SJSA1 (cell line): ENCODE results near the gene TPPP. TPM values are rescaled to one million over a fixed set of nuclear protein-coding genes. Genes with fewer than 3 reads are reported as not detected.
"Not testable (repeated sequence)": the region's sequence is repeated elsewhere in the genome, so short reads cannot be mapped to it uniquely, and the experiment has no call there.

Experiments used
- DNase-seq, 2 experiments: peaks; one replicate each; pipeline ENCODE4 v3.0.0-alpha.2; 2015 to 2020; ENCODE audit warnings: low spot score in 2 of 2, low read depth in 1 of 2
- H3K27ac ChIP-seq: fragments of 250-450 bp; sonication (Bioruptor Pico); 2 replicates; pipeline ENCODE4 v1.5.1; 2020; ENCODE audit warnings: mild to moderate bottlenecking, moderate library complexity
- H3K27me3 ChIP-seq: fragments of 250-450 bp; sonication (Bioruptor Pico); replicated peaks from 2 replicates; pipeline ENCODE4 v1.5.1; 2020; ENCODE audit warnings: mild to moderate bottlenecking, moderate library complexity
- H3K36me3 ChIP-seq: fragments of 250-450 bp; sonication (Bioruptor Pico); 2 replicates; pipeline ENCODE4 v1.5.1; 2020; ENCODE audit warnings: mild to moderate bottlenecking
- H3K4me1 ChIP-seq: fragments of 250-450 bp; sonication (Bioruptor Pico); replicated peaks from 2 replicates; pipeline ENCODE4 v1.6.1; 2021; ENCODE audit warnings: mild to moderate bottlenecking
- H3K4me3 ChIP-seq: fragments of 250-450 bp; sonication (Bioruptor Pico); 2 replicates; pipeline ENCODE4 v1.5.1; 2020; ENCODE audit warnings: mild to moderate bottlenecking
- H3K9me3 ChIP-seq: fragments of 250-450 bp; sonication (Bioruptor Pico); replicated peaks from 2 replicates; pipeline ENCODE4 v1.5.1; 2020; ENCODE audit warnings: mild to moderate bottlenecking
- total RNA-seq: library from RNA; depleted of rRNA; stranded (reverse); fragments of >200 nt; shearing (Covaris generic); gene quantifications from 2 replicates; pipeline ENCODE4 v1.2.3, GENCODE V29; 2014

Gene TPPP
- total RNA-seq, 1 experiment from 2014 or later = not detected

- H3K27me3 ChIP-seq = peaks cover 15% of the 10 kb centered on the region
- H3K9me3 ChIP-seq, H3K4me3 ChIP-seq, H3K4me1 ChIP-seq, H3K36me3 ChIP-seq, DNase-seq, H3K27ac ChIP-seq: not testable (repeated sequence)
Measured at GRCh38 chr5:708848-709517, 15.8 kb upstream of the TPPP start.

- not testable (repeated sequence) for H3K9me3 ChIP-seq, H3K4me3 ChIP-seq, H3K27ac ChIP-seq, H3K36me3 ChIP-seq, DNase-seq, H3K4me1 ChIP-seq
- peaks cover 16% of the 10 kb centered on the region for H3K27me3 ChIP-seq
Measured at GRCh38 chr5:708374-708773, 15.2 kb upstream of the TPPP start.

- not testable (repeated sequence) for H3K9me3 ChIP-seq, H3K4me3 ChIP-seq, H3K4me1 ChIP-seq, DNase-seq, H3K27ac ChIP-seq, H3K36me3 ChIP-seq
- peaks cover 25% of the 10 kb centered on the region for H3K27me3 ChIP-seq
Measured at GRCh38 chr5:706127-706526, 13.0 kb upstream of the TPPP start.

- not testable (repeated sequence) for DNase-seq, H3K4me3 ChIP-seq, H3K4me1 ChIP-seq, H3K9me3 ChIP-seq, H3K36me3 ChIP-seq, H3K27ac ChIP-seq
- H3K27me3 ChIP-seq = peaks cover 24% of the 10 kb centered on the region
Measured at GRCh38 chr5:696753-697702, 3.9 kb upstream of the TPPP start.

GRCh38 chr5:696191-696590 lies 3.0 kb upstream of the TPPP start:
- not testable (repeated sequence) for H3K9me3 ChIP-seq, H3K27ac ChIP-seq, H3K4me3 ChIP-seq, H3K36me3 ChIP-seq, H3K4me1 ChIP-seq, DNase-seq
- peaks cover 18% of the 10 kb centered on the region for H3K27me3 ChIP-seq

- H3K4me3 ChIP-seq, DNase-seq, H3K4me1 ChIP-seq, H3K9me3 ChIP-seq, H3K36me3 ChIP-seq, H3K27ac ChIP-seq: not testable (repeated sequence)
- H3K27me3 ChIP-seq = peaks cover 15% of the 10 kb centered on the region
Measured at GRCh38 chr5:695475-695874, 2.3 kb upstream of the TPPP start.

- H3K4me3 ChIP-seq, H3K27me3 ChIP-seq, H3K27ac ChIP-seq, H3K4me1 ChIP-seq, H3K36me3 ChIP-seq, H3K9me3 ChIP-seq: not testable (repeated sequence)
- peak in 1 of 2 experiments; percentile 48 for DNase-seq
Measured at GRCh38 chr5:694042-694431, 885 bp upstream of the TPPP start.

GRCh38 chr5:692529-693041 lies 567 bp downstream of the TPPP start:
- H3K27me3 ChIP-seq, H3K4me3 ChIP-seq: not testable (repeated sequence)

GRCh38 chr5:691817-692528 lies 1.2 kb downstream of the TPPP start:
- H3K4me1 ChIP-seq = peaks cover 3% of the 10 kb centered on the region; the same call in 1 of the 2 replicates
- H3K4me3 ChIP-seq = no peak overlapping the region
- no peaks in the 10 kb centered on the region for H3K9me3 ChIP-seq
- H3K27ac ChIP-seq = no peak overlapping the region
- no peak for DNase-seq
- H3K36me3 ChIP-seq = no peaks in the 10 kb centered on the region
- H3K27me3 ChIP-seq = peaks cover 5% of the 10 kb centered on the region

More at GRCh38 chr5:692529-693041, 567 bp downstream of the TPPP start:
- H3K27ac ChIP-seq, H3K9me3 ChIP-seq, H3K36me3 ChIP-seq, H3K4me1 ChIP-seq: not testable (repeated sequence)
- DNase-seq = peak in 1 of 2 experiments; percentile 37

- DNase-seq, H3K36me3 ChIP-seq, H3K27ac ChIP-seq, H3K4me1 ChIP-seq, H3K9me3 ChIP-seq, H3K27me3 ChIP-seq, H3K4me3 ChIP-seq: not testable (repeated sequence)
Measured at GRCh38 chr5:691049-691448, 2.1 kb downstream of the TPPP start.

- not testable (repeated sequence) for DNase-seq, H3K9me3 ChIP-seq, H3K4me1 ChIP-seq, H3K27ac ChIP-seq, H3K36me3 ChIP-seq, H3K27me3 ChIP-seq, H3K4me3 ChIP-seq
Measured at GRCh38 chr5:690293-690692, 2.9 kb downstream of the TPPP start.

GRCh38 chr5:688348-689010 lies 4.7 kb downstream of the TPPP start:
- not testable (repeated sequence) for H3K4me3 ChIP-seq, DNase-seq, H3K9me3 ChIP-seq, H3K27ac ChIP-seq, H3K4me1 ChIP-seq, H3K36me3 ChIP-seq
- peaks cover 16% of the 10 kb centered on the region for H3K27me3 ChIP-seq

- not testable (repeated sequence) for DNase-seq, H3K4me1 ChIP-seq, H3K36me3 ChIP-seq, H3K4me3 ChIP-seq, H3K27ac ChIP-seq, H3K9me3 ChIP-seq
- peaks cover 11% of the 10 kb centered on the region for H3K27me3 ChIP-seq
Measured at GRCh38 chr5:686936-687335, 6.2 kb downstream of the TPPP start.
